Measurements from ENCODE around the gene EPHB1.

- no peak for TF ChIP-seq CTCF (conservative IDR thresholded peaks at IDR 0.05; ENCODE audit: low read depth, low read length)
- no peak for TF ChIP-seq EZH2 (IDR thresholded peaks at IDR 0.05; ENCODE audit: borderline replicate concordance, low read depth, low read length, poor library complexity, severe bottlenecking)
Measured at GRCh38 chr3:135068011-135068410, 273.0 kb downstream of the EPHB1 start.

Measured in A673 (cell line).